ENCODE data around the gene ANXA3.
"Not testable (repeated sequence)": the region's sequence is repeated elsewhere in the genome, so short reads cannot be mapped to it uniquely, and the experiment has no call there.

ANXA3 gene

GRCh38 chr4:78544678-78545077, 6.9 kb upstream of the ANXA3 start:
- no peak for DNase-seq

DNA sequence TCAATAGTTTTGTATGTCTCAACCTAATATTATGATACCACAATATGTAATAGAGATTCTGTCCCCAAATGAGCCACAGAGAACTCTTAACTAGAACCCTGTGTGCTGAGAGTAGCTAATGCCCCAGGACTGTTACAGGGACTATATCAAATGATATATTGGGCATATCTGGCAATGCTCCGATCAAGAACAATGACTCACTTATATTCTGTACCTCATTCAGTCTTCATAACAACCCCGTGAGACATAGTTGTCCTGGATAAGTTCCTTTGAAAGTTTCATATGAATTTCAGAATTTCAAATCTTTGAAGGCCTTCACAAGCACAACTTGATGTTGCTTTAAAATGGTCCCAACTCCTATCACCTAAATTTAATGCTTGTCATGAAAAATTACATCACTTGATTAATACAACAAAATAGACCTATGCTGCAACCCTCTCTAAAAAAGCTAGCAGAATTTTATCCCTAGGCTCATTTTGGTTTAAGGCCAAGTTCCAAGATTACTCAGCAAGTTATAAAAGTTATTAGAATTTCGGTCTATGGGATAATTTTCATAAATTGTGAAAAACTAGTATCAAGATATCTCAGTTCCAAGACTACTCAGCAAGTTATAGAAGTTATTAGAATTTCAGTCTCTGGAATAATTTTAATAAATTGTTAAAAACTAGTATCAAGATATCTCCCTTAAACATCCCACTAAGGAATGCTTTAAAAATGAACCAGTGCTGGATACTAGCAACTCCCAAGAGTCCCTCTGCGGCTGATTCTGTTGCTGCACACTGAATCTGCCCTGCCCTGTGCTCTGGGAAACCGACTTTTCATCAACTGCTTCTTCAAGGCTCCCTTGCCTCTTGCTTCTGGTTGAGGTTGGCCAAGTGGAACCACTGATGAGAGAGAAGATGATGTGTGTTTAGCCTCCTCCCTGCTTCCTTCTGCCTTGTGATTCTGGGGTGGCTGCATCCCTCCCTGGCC, 6.0 kb upstream of the ANXA3 start:
- DNase-seq: no peak

DNA sequence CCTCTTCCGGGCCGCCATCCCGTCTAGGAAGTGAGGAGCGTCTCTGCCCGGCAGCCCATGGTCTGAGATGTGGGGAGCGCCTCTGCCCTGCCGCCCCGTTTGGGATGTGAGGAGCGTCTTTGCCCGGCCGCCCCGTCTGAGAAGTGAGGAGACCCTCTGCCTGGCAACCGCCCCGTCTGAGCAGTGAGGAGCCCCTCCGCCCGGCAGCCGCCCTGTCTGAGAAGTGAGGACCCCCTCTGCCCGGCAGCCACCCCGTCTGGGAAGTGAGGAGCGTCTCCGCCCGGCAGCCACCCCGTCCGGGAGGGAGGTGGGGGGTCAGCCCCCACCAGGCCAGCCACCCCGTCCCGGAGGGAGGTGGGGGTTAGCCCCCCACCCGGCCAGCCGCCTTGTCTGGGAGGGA, 3.7 kb upstream of the ANXA3 start:
- not testable (repeated sequence) for DNase-seq

DNA sequence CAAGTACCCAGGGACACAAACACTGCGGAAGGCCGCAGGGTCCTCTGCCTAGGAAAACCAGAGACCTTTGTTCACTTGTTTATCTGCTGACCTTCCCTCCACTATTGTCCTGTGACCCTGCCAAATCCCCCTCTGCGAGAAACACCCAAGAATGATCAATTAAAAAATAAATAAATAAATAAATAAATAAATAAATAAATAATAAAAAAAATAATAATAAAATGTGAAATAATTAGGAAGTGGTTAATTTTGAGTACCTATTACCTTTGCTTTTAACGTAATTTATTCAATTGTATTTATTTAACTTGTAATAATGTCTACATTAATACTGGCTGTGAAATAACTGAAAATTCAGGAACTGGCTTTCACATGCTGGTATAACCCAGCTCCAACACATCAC, 2.7 kb upstream of the ANXA3 start:
- not testable (repeated sequence) for DNase-seq

GRCh38 chr4:78552389-78553042, 946 bp downstream of the ANXA3 start:
- DNase-seq: no peak

DNA sequence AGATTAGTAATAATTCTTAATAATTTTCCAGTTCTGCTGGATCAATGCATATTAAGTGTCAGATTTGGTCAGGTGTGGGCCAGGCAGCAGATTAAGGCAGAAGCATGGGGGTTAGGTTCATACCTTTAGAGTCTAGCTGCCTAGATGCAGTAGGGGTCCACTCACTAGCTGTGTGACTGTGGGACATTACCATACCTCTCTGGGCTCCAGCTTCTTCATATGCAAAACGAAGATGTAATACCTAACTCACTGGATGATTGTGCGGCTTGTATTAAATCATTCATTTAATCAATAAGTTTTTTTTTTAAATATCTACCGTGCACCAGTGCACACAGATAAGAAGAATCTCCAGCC, 1.4 kb downstream of the ANXA3 start:
- DNase-seq: no peak

DNA sequence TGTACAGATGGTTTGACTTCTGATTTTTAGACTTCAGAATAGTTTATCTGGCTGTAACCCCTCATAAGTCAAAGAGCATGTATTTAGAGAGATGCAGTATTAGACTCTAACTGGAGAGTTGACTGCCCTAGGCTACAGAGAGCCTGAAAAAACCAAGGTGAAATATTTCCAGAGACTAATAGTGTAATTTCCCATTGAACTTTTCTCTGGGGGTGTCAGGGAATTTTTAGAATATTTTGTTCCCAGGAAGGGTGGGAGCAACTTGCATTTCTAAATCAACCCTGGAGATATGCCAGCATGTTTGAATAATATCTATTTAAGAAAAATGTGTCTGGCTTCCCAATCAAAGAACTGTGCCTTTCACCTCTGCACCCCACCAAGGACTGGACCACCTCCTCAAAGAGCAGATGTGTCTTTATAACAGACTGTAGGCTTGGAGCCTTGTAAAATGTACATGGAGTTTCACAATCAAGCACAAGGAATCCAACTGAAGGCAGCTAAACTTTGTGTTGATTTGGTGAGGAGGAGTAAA, 2.0 kb downstream of the ANXA3 start:
- no peak for DNase-seq

- no peak for DNase-seq
Observed at GRCh38 chr4:78556665-78557064, 5.1 kb downstream of the ANXA3 start.

DNA sequence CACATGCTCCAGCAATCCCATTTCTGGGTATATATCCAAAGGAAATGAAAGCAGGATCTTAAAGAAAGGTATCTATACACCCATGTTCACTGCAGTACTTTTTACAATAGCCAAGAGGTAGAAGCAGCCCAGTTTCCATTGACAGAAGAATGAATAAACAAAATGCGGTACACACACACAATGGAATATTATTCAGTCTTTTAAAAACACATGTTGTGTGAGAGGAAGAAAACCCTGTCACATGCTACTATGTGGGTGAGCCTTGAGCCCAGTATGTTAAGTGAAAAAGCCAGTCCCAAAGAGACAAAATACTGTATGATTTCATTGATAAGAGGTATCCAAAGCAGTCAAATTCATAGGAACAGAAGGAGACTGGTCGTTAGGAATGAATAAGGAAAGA, 6.3 kb downstream of the ANXA3 start:
- DNase-seq: no peak

GRCh38 chr4:78558410-78558809, 6.8 kb downstream of the ANXA3 start:
- no peak for DNase-seq

DNA sequence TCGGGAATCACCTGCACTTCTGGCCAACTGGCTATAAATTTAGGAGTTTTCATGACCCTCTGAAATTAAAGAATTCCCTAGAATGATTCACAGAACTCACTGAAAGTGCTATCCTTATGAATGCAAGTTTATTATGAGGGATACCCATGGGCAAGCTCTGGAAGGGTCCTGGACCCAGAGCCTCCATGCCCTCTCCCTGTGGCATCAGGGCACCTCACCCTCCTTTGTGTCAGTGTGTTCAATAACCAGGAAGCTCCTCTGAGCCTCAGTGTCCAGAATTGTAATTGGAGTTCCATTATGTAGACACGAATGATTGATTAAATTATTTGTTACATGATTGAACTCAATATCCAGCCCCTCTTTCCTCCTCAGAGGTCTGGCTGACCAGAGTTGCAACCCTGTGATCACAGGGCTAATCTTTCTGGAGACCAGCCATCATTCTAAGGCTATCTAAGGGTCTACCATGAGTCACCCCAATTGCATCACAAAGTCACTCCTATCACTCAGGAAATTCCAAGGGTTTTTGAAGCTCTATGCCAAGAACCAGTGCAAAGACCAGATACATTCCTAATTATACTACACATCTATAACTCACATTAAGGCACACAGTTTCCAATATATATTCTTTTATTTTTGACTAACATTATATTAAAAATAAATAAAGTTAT, 8.9 kb downstream of the ANXA3 start:
- no peak for DNase-seq

- no peak for DNase-seq
Observed at GRCh38 chr4:78561677-78562076, 10.1 kb downstream of the ANXA3 start.

- no peak for DNase-seq
Observed at GRCh38 chr4:78562687-78563086, 11.1 kb downstream of the ANXA3 start.

DNA sequence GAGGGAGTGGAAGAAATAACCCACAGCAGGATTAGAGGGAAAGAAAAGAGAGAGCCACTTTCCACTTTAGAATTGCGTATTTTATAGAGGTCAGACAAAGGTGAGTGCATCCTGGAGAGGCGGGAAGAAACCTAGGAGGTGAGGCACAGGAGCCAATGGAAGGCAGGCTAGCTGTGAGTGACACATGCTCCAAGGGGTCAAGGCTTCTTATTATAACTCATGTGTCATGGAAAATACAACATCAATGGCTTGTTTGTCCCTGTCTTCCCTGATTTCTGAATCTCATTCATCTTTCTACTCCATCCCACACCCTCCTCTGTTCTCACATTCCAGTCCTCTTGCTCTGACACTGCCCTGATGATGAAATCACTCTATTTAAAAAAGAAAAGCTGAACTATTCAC, 14.4 kb downstream of the ANXA3 start:
- DNase-seq: no peak

- DNase-seq: no peak
Observed at GRCh38 chr4:78566834-78567499, 15.4 kb downstream of the ANXA3 start.

DNA sequence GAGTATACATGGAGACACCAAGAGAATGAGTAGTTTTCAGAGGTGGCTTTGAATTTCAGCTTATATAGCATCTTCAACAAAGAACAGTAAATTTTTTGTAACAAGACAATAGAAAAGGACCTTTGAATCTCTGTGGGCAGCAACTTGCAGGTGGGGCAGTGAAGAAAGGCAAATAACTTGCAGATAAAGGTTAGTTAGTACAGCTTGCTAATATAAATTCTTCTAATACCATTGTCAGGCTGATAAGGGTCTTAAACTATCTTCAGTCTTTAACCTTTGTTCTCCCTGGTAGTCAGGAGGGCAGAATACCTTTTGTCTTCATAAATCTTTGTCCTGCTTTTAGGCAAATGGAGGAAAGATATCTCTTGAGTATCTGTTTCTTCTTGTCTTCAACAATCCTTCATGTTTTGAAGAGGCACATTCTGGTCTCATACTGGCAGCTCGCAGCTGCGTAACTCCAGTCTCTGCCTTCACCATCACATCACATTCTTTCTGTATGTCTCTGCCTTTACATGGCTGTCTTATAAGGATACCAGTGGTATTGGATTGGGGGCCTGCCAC, 16.0 kb downstream of the ANXA3 start:
- DNase-seq: no peak

DNA sequence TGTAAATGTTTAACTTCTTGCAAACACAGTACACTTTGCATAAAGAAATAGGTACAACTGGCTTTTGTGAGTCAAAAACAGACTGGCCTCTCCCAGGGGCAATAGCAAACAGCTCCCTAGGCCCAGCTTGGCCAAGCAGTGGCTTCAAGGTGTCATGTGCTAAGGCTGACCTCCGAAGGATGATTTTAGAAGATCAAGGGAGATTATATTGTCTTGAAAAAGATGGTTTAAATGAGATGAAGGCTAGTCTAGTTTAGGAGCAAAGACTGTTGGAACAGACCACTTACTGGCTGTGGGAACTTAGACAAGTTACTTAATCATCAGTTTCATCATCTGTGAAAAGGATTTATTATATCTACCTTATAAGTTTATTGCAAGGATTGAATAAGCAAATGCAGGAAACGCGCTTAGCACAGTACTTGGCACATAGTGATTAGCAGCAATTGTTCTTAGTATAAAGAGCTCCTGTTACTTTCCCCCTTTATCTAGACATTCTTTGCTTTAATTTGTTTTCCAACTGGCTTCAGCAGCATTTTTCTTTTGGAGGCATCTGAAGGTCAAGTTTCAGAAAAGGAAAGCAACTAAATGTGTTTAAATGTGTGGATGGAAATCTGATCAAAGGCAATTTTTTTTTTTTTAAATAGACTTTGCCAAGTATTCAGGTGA, 17.2 kb downstream of the ANXA3 start:
- DNase-seq: no peak

- DNase-seq: no peak
Observed at GRCh38 chr4:78569306-78569821, 17.8 kb downstream of the ANXA3 start.

GRCh38 chr4:78570117-78570516, 18.5 kb downstream of the ANXA3 start:
- DNase-seq: no peak

DNA sequence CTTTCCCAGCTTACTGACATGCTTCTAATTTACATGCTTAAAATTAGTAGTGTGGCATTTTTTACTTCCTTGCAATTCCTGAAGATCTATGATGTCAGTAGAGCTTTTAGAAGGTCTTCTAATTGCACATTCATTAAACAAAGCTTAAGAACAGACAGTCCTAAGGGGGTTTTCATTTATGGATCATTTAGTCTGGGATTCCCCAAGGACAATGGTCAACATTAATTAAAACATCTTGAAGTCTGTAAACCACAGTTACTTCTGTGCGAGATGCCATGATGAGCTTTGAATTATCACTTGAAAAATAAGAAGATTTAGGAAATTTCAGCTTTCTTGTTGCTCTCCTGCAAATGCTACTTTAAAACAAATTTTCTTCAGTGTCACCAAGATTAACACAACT, 20.2 kb downstream of the ANXA3 start:
- DNase-seq: no peak

DNA sequence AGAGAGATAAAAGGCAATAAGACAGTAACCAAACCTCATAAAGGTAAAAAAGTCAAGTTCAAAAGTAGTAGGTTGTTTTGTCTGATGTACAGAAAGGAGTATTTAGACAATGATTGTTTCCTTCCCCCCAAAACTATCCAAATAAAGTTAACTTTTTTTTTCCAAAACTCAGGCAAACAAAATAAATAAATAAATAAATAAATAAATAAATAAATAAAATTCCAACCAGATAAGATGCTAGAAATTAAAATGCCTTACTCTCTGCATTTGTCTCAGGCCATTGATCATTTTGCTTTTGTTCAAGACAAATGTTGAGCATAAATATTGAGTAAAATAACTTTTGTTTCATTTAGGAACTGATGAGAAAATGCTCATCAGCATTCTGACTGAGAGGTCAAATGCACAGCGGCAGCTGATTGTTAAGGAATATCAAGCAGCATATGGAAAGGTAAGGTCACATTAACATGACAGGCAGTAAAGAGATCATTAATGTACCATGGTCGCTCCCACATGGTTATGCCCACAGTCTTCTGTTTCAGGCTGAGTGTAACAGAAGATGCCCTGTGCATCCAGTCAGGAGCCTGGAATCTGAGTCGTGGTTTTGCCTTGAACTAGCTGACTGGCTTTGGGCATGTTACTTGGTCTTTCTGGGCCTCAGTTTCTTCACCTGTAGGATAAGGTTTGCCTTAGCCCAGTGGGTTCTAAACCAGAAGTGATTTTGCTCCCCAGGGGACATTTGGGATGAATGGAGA, 27.3 kb downstream of the ANXA3 start:
- DNase-seq: no peak
